Smooth muscle cell (in vitro differentiated cells): ENCODE data around the gene HES6. TPM values are rescaled to one million over a fixed set of nuclear protein-coding genes. Genes with fewer than 3 reads are reported as not detected.

Experiments
- DNase-seq: peaks from one replicate; lab custom pipeline; 2025; ENCODE audit not compliant: unreplicated experiment; lab: John Stamatoyannopoulos, UW
- H2AFZ ChIP-seq: fragments of 200-600 bp; sonication (generic); 2 replicates; pipeline ENCODE4 v1.6.0; 2016; ENCODE audit warnings: antibody characterized with exemption, low read depth, mild to moderate bottlenecking
- H3F3A ChIP-seq: fragments of 200-600 bp; sonication (generic); 2 replicates; pipeline ENCODE4 v1.6.0; 2017; ENCODE audit warnings: antibody characterized with exemption, low read depth
- H3K27ac ChIP-seq: fragments of 200-600 bp; sonication (generic); 2 replicates; pipeline ENCODE4 v1.5.1; 2016; ENCODE audit warnings: low read depth, mild to moderate bottlenecking
- H3K27me3 ChIP-seq: fragments of 200-600 bp; sonication (generic); 2 replicates; pipeline ENCODE4 v1.6.1; 2016; ENCODE audit warnings: low read depth, mild to moderate bottlenecking
- H3K36me3 ChIP-seq: fragments of 200-600 bp; sonication (generic); 2 replicates; pipeline ENCODE4 v1.5.1; 2016; ENCODE audit warnings: low read depth
- H3K4me1 ChIP-seq: fragments of 200-600 bp; sonication (generic); 2 replicates; pipeline ENCODE4 v1.5.1; 2016; ENCODE audit warnings: low read depth
- H3K4me2 ChIP-seq: fragments of 200-600 bp; sonication (generic); 2 replicates; pipeline ENCODE4 v1.6.0; 2016; ENCODE audit warnings: mild to moderate bottlenecking
- H3K4me3 ChIP-seq: fragments of 200-600 bp; sonication (generic); 2 replicates; pipeline ENCODE4 v1.5.1; 2016; ENCODE audit warnings: mild to moderate bottlenecking
- H3K79me2 ChIP-seq: fragments of 200-600 bp; sonication (generic); 2 replicates; pipeline ENCODE4 v1.6.0; 2016; ENCODE audit warnings: low read depth, mild to moderate bottlenecking
- H3K9ac ChIP-seq: fragments of 200-600 bp; sonication (generic); 2 replicates; pipeline ENCODE4 v1.6.0; 2016; ENCODE audit warnings: low read depth
- H3K9me3 ChIP-seq: fragments of 200-600 bp; sonication (generic); replicated peaks from 2 replicates; pipeline ENCODE4 v1.5.1; 2016; ENCODE audit warnings: low read depth
- H4K20me1 ChIP-seq: fragments of 200-600 bp; sonication (generic); 2 replicates; pipeline ENCODE4 v1.6.0; 2016; ENCODE audit warnings: low read depth
- WGBS: methylation state at CpG from one replicate; pipeline ENCODE4 v1.1.7; 2016; ENCODE audit warnings: low lambda C conversion rate; 5-methylcytosine and 5-hydroxymethylcytosine counted together
- polyA plus RNA-seq: library from polyadenylated mRNA; unstranded; fragments of >200 nt; fragmentation: Nextera tagmentation; extraction: Ambion mirVana; gene quantifications from 2 replicates; pipeline ENCODE4 v1.2.1, GENCODE V29; 2016
- total RNA-seq: library from RNA; depleted of rRNA; stranded (reverse); fragments of >200 nt; gene quantifications from 2 replicates; pipeline ENCODE4 v1.2.3, GENCODE V29; 2014
- TF ChIP-seq, protein P1 (sequence below): fragments of 200-600 bp; sonication (generic); IDR thresholded peaks from 2 replicates; pipeline ENCODE4 v1.5.1; 2017; ENCODE audit warnings: borderline replicate concordance, mild to moderate bottlenecking, antibody characterized with exemption; ENCODE audit not compliant: insufficient read depth, poor library complexity, severe bottlenecking

HES6 gene
- total and polyA plus RNA-seq, 2 experiments from 2014 or later, result 0.81 to 2.7 TPM

DNA sequence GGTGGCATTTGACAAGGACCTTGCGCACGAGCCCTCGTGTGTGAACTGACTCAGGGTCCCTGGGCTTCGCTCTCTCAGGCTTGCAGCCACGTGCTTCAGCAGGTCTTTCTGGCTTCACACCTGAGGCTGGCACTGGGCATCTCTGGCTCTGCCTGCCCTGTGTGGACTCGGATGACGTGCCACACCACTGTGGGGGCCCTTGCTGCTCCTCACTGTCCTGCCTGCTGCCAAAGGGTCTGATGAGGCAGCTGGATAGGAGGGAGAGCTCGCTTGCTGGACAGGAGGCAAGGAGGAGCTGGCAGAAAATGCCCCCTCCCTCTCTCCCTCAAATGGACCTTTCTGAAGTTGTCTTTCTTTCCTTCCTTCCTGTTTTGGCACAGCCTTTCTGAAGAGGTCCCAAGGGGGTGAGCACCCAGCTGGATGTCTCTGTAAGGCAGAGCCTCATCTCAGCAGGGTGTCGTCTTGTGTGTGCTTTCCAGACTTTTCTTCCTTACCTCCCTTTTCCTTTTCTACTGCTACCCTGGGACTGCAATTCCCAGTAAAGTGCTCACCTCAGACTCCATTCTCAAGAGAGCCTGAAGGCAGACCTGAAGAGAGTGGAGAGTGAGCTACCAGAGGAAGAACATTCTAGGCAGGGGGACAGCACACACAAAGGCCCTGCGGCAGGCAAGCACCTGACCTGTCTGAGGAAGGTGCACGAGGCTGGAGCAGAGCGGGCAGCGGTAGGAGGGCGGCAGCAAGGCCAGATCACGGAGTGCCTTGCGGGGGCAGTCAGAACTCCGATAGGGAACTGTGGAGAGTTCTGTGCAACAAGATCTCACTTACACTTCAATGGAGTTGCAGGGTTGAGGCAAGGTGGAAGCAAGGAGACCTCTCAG is 43.3 kb upstream of the HES6 start:
- H3K79me2 ChIP-seq, result peaks cover 34% of the 10 kb centered on the region
- no peaks in the 10 kb centered on the region for H3K36me3 ChIP-seq
- H2AFZ ChIP-seq, result no peak overlapping the region
- H3K4me1 ChIP-seq, result peaks cover 24% of the 10 kb centered on the region
- DNase-seq, result no peak
- H3K9me3 ChIP-seq, result no peaks in the 10 kb centered on the region
- no peak overlapping the region for H3K4me2 ChIP-seq
- no peak overlapping the region for H3K9ac ChIP-seq
- no peak overlapping the region for H3K4me3 ChIP-seq
- H4K20me1 ChIP-seq, result peaks cover 66% of the 10 kb centered on the region
- H3K27ac ChIP-seq, result no peak overlapping the region
- 89% methylated on average over 17 of the region's 17 CpGs for whole genome bisulfite sequencing
- TF ChIP-seq, protein P1, sequence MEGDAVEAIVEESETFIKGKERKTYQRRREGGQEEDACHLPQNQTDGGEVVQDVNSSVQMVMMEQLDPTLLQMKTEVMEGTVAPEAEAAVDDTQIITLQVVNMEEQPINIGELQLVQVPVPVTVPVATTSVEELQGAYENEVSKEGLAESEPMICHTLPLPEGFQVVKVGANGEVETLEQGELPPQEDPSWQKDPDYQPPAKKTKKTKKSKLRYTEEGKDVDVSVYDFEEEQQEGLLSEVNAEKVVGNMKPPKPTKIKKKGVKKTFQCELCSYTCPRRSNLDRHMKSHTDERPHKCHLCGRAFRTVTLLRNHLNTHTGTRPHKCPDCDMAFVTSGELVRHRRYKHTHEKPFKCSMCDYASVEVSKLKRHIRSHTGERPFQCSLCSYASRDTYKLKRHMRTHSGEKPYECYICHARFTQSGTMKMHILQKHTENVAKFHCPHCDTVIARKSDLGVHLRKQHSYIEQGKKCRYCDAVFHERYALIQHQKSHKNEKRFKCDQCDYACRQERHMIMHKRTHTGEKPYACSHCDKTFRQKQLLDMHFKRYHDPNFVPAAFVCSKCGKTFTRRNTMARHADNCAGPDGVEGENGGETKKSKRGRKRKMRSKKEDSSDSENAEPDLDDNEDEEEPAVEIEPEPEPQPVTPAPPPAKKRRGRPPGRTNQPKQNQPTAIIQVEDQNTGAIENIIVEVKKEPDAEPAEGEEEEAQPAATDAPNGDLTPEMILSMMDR, result no peak
- H3F3A ChIP-seq, result peaks cover 9% of the 10 kb centered on the region
- no peaks in the 10 kb centered on the region for H3K27me3 ChIP-seq

DNA sequence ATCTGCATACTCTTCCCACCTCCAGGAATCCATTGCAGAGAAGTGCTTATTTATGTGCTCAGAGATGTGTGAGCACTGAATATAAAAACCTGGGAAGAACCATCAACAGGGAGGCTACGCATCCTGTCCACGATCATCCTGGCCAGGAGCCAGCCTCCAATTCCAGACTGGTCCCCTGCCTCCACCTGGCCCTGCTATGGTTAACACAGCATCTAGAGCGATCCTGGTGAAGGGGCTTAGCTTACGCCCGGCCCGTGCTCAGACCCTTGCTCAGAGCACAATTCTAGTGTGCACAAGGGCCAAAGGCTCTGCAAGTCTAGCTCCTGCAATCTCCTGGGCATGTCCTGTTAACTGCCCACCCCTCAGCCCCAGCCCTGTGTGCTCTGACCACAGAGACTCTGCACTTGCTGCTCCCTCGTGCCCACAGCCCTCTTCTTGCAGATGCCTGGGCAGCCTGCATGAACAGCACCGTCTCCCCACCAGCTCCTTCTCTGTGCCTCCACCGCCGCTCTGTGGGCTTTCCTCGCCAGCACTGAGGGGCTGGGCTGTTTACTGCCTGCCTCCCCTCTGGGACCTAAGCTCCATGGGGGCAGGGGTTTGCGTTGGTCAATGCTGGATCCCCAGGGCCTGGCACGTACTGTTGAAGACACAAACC is 42.1 kb upstream of the HES6 start:
- Histone ChIP-seq H3K9me3 (no peaks in the 10 kb centered on the region), H3K27me3 (no peaks in the 10 kb centered on the region), H2AFZ (no peak overlapping the region), H3K4me1 (peaks cover 18% of the 10 kb centered on the region), H3K27ac (no peak overlapping the region), H4K20me1 (peaks cover 71% of the 10 kb centered on the region), H3K9ac (no peak overlapping the region), H3K4me2 (no peak overlapping the region), H3K36me3 (no peaks in the 10 kb centered on the region), H3K4me3 (no peak overlapping the region), H3F3A (peaks cover 4% of the 10 kb centered on the region), H3K79me2 (peaks cover 29% of the 10 kb centered on the region)
- 96% methylated on average over 13 of the region's 13 CpGs for WGBS
- DNase-seq, result no peak
- TF ChIP-seq, protein P1, result no peak

DNA sequence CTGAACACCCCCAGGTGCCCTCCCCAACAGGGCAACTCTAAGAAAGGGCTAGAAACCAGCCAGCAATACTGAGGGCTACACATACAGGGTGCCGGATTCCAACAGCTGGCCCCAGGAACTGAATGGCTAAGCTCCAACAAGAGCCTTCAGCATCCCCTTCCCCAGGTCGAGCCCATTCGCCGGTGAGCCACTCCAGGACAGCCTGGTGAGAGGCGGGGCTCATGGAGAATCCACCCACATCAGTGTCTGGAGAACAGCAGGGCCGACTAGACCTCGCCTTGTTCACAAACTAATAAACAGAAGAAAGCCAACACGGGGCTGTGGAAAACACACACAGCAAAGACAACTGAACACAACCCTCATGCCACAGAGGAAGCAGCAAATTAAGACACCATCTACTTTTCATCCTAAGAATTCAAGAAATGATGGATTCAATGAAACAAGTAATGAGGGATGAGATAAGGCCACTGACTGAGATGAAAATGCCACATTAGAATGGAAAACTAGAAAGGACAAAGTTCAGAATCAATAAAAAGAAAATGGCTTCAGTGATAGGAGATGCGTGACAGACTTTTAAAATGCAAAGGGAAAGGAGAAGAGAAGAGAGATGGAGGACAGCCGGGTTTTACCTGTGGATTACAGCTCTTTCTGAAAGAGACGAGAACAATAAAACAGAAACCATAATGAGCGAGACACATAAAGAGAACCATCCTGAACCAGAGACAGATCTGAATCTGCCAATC is 40.4 kb upstream of the HES6 start:
- Histone ChIP-seq H3K4me3 (no peak overlapping the region), H3K27me3 (no peaks in the 10 kb centered on the region), H3K4me2 (no peak overlapping the region), H2AFZ (no peak overlapping the region), H3K9ac (no peak overlapping the region), H3F3A (no peaks in the 10 kb centered on the region), H4K20me1 (peaks cover 63% of the 10 kb centered on the region), H3K4me1 (peaks cover 1% of the 10 kb centered on the region), H3K79me2 (peaks cover 27% of the 10 kb centered on the region), H3K9me3 (no peaks in the 10 kb centered on the region), H3K27ac (no peak overlapping the region), H3K36me3 (peaks cover 5% of the 10 kb centered on the region)
- WGBS, result 89% methylated on average over 12 of the region's 12 CpGs
- TF ChIP-seq, protein P1, result no peak
- no peak for DNase-seq
